Osteocyte (in vitro differentiated cells): Measurements from ENCODE around the gene HTATIP2. TPM values are rescaled to one million over a fixed set of nuclear protein-coding genes. Genes with fewer than 3 reads are reported as not detected.

Experiments used
- DNase-seq: peaks from one replicate; pipeline ENCODE4 v3.0.0; 2021; ENCODE audit warnings: mixed read lengths; ENCODE audit not compliant: unreplicated experiment; ENCODE audit errors: extremely low spot score
- H3K27ac Mint-ChIP-seq: one replicate; pipeline ENCODE4 v1.8.0; 2021; ENCODE audit warnings: mild to moderate bottlenecking, mixed read lengths; ENCODE audit not compliant: unreplicated experiment
- H3K27me3 Mint-ChIP-seq: one replicate; pipeline ENCODE4 v1.8.0; 2021; ENCODE audit warnings: mixed read lengths; ENCODE audit not compliant: unreplicated experiment
- H3K36me3 Mint-ChIP-seq: one replicate; pipeline ENCODE4 v1.8.0; 2021; ENCODE audit warnings: mixed read lengths; ENCODE audit not compliant: unreplicated experiment
- H3K4me1 Mint-ChIP-seq: one replicate; pipeline ENCODE4 v1.8.0; 2021; ENCODE audit warnings: mixed read lengths; ENCODE audit not compliant: unreplicated experiment
- H3K4me3 Mint-ChIP-seq: one replicate; pipeline ENCODE4 v1.8.0; 2021; ENCODE audit warnings: mild to moderate bottlenecking, moderate library complexity, mixed read lengths; ENCODE audit not compliant: unreplicated experiment
- H3K9me3 Mint-ChIP-seq: one replicate; pipeline ENCODE4 v1.8.0; 2021; ENCODE audit warnings: mixed read lengths; ENCODE audit not compliant: unreplicated experiment
- CTCF ChIP-seq: fragments of 200-600 bp; sonication (generic); IDR thresholded peaks from 2 replicates; pipeline ENCODE4 v1.5.0; 2021; ENCODE audit warnings: antibody characterized with exemption, mild to moderate bottlenecking, moderate library complexity
- total RNA-seq: library from RNA; stranded (reverse); gene quantifications from 2 replicates; pipeline ENCODE4 v1.2.1, GENCODE V29; 2021

HTATIP2 gene
- total RNA-seq, 1 donor from 2014 or later: 24.2 TPM

DNA sequence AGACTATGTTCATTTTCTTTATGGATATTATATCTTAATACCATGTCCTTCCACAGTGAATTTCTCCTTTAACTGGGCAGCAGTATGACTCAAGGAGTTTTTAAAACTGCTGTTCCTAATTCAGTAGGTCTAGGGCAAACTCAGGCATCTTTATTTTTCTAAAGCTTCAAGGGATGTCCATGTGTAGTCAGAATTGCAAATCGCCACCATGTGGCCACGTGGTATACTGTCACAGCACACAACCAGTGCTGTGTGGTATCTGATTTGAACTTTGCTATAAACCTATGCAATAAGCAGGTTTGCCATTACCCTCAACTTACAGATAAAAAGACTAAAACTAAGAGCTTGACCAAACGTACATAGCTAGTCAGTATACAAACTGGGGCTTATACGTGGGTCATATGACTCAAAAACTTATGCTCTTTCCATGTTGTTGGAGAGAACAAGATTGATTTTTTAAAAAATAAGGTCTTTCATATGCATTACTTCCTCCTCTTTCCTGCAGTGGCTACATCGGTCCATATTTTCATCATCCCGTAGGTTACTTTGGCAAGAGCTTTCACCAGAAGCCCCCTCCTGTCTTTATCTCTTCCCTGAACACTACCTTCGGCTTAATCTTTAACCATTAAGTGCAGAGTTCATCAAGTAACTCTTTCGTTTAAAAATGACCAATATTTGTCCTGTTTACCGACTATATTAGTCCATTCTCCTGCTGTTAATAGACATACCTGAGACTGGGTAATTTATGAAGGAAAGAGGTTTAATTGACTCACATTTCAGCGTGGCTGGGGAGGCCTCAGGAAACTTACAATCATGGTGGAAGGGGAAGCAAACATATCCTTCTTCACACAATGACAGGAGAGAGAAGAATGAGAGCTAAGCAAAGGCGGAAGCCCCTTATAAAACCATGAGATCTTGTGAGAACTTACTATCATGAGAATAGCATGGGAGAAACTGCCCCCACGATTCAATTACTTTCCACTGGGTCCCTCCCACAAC is 8.0 kb upstream of the HTATIP2 start:
- peaks cover 43% of the 10 kb centered on the region for H3K27me3 Mint-ChIP-seq
- no peaks in the 10 kb centered on the region for H3K36me3 Mint-ChIP-seq
- no peak overlapping the region for H3K27ac Mint-ChIP-seq
- DNase-seq: no peak
- H3K4me1 Mint-ChIP-seq: peaks cover 3% of the 10 kb centered on the region
- TF ChIP-seq CTCF: peak; percentile 72
- no peak overlapping the region for H3K4me3 Mint-ChIP-seq
- H3K9me3 Mint-ChIP-seq: no peaks in the 10 kb centered on the region

GRCh38 chr11:20357150-20357549 is 6.4 kb upstream of the HTATIP2 start:
- Mint-ChIP-seq H3K4me3 (no peak overlapping the region), H3K4me1 (peaks cover 8% of the 10 kb centered on the region), H3K27me3 (peaks cover 32% of the 10 kb centered on the region), H3K27ac (no peak overlapping the region), H3K9me3 (peaks cover 4% of the 10 kb centered on the region), H3K36me3 (no peaks in the 10 kb centered on the region)
- TF ChIP-seq CTCF: no peak
- DNase-seq: no peak

GRCh38 chr11:20360650-20361049 is 2.9 kb upstream of the HTATIP2 start:
- Mint-ChIP-seq H3K9me3 (peaks cover 4% of the 10 kb centered on the region), H3K36me3 (no peaks in the 10 kb centered on the region), H3K27ac (peak overlapping the region; percentile 34), H3K27me3 (peaks cover 22% of the 10 kb centered on the region), H3K4me1 (peaks cover 23% of the 10 kb centered on the region), H3K4me3 (no peak overlapping the region)
- DNase-seq: no peak
- no peak for TF ChIP-seq CTCF

DNA sequence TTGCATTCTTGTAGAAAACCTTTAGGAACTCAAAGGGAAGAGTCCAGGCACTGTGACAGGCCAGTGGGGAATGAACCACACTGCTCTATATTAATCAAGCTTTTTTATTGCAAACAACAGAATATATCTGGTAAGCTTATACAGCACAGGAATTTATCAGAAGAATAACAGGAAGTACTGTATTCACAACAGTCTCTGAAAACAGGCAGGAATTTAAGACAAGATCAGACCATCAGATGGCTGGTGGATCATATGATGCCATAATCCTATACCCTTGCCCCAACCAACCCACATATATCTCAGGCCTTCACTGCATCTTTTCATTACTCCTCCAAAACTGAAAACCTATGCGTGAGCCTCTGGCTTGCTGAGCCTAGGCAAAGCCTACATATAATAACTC is 1.0 kb upstream of the HTATIP2 start:
- Mint-ChIP-seq H3K27ac (no peak overlapping the region), H3K4me3 (peak overlapping the region; percentile 38), H3K4me1 (peaks cover 37% of the 10 kb centered on the region), H3K27me3 (peaks cover 9% of the 10 kb centered on the region), H3K9me3 (peaks cover 4% of the 10 kb centered on the region), H3K36me3 (no peaks in the 10 kb centered on the region)
- TF ChIP-seq CTCF: no peak
- DNase-seq: no peak

DNA sequence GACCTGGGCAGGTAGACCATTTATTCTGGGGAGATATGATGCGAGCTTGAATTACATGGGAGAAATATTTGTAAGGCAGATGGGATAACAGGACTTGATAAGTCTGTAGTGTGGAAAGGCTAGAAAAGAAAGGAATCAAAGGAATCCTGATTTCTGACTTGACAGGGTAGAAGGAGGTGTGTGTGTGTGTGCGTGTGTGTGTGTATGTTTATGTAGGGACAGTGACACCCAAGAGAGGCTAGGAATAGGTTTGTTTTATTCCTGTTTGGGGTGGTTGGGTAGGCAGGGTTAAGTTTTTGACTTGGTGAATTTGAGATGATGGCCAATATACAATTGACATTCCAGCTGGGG is 390 bp upstream of the HTATIP2 start:
- Mint-ChIP-seq H3K36me3 (no peaks in the 10 kb centered on the region), H3K4me3 (peak overlapping the region; percentile 75), H3K27ac (peak overlapping the region; percentile 51), H3K27me3 (peaks cover 4% of the 10 kb centered on the region), H3K4me1 (peaks cover 41% of the 10 kb centered on the region), H3K9me3 (peaks cover 4% of the 10 kb centered on the region)
- DNase-seq: no peak
- TF ChIP-seq CTCF: no peak
